22Rv1 (cell line): ENCODE results near the gene SMG7.

Experiments
- H3K27ac ChIP-seq: fragments of 450-650 bp; 2 replicates; pipeline ENCODE4 v1.5.1; 2017
- ZFX ChIP-seq: fragments of 450-650 bp; IDR thresholded peaks from 2 replicates; pipeline ENCODE4 v1.6.1; 2017; ENCODE audit warnings: antibody characterized with exemption, borderline replicate concordance
- TF ChIP-seq, protein P1 (sequence below): fragments of 450-650 bp; IDR thresholded peaks from 2 replicates; pipeline ENCODE4 v1.5.1; 2017; ENCODE audit warnings: mild to moderate bottlenecking

Gene SMG7

DNA sequence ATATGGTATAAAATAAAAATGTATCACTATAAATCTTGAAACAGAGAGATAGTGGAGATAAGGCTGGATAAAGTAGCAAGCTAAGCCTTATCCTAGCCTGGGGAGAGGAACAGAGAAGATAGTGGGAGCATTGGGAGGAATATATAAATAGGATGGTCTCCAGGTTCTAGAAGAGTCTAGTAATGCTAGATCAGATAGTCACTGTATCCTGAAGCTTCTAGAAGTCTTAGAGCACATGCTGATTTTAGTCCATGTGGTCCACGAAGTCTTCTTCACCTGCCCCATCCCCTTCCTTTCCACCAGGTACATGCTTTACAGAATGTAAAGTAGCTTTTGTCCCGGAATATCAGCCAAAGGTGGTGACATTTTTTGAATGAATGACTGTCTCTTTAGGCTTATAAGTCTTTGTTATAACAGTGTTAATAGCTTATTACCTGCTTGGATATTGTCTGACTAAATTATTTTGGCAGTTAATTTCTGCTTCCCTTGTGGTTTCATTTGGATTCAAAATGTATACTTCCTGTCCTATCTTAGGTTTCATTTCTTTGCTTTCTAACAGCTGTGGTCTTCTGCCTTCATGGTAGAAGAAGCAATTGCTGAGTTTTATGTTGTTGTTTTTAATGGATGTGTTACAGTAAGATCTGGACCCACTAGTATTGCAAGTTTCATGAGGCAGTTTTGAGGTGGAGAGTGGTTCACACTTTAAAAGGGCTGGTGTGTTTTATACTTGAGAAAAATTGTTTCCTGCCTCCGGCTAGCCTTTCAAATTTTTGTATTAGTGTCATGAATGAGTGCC lies 5.9 kb downstream of the SMG7 start:
- H3K27ac ChIP-seq: no peak overlapping the region
- TF ChIP-seq ZFX: no peak
- TF ChIP-seq, protein P1, sequence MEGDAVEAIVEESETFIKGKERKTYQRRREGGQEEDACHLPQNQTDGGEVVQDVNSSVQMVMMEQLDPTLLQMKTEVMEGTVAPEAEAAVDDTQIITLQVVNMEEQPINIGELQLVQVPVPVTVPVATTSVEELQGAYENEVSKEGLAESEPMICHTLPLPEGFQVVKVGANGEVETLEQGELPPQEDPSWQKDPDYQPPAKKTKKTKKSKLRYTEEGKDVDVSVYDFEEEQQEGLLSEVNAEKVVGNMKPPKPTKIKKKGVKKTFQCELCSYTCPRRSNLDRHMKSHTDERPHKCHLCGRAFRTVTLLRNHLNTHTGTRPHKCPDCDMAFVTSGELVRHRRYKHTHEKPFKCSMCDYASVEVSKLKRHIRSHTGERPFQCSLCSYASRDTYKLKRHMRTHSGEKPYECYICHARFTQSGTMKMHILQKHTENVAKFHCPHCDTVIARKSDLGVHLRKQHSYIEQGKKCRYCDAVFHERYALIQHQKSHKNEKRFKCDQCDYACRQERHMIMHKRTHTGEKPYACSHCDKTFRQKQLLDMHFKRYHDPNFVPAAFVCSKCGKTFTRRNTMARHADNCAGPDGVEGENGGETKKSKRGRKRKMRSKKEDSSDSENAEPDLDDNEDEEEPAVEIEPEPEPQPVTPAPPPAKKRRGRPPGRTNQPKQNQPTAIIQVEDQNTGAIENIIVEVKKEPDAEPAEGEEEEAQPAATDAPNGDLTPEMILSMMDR: no peak

GRCh38 chr1:183480971-183481441 lies 8.7 kb downstream of the SMG7 start:
- no peak for TF ChIP-seq ZFX
- TF ChIP-seq, protein P1: no peak
- H3K27ac ChIP-seq: no peak overlapping the region

DNA sequence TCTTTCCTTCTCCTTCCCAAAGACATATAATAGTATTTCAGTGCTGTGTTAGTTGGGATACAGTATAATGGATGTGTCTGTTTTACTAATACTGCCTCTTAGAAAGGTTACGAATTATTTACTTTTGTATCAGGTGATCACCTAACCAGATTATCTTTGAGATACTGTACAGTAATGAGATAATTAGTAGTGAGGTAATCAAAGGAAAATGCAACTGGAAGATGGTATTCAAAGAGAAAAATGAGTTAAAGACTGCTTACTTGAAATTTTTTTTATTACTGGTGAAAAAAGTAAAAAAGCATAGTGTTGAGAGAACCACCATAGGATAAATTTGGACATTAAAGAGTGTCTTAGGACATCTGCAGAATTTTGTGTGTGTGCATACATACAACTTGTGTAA lies 10.9 kb downstream of the SMG7 start:
- TF ChIP-seq ZFX: no peak
- TF ChIP-seq, protein P1: no peak
- 0 out of 2 replicates have a peak overlapping the region, but pooled peaks have one; percentile 8 for H3K27ac ChIP-seq

- TF ChIP-seq, protein P1: peak; percentile 16
- TF ChIP-seq ZFX: no peak
- H3K27ac ChIP-seq: no peak overlapping the region
Observed at GRCh38 chr1:183484254-183484653, 12.0 kb downstream of the SMG7 start.

GRCh38 chr1:183484851-183485250 lies 12.6 kb downstream of the SMG7 start:
- TF ChIP-seq ZFX: no peak
- TF ChIP-seq, protein P1: no peak
- no peak overlapping the region for H3K27ac ChIP-seq

GRCh38 chr1:183487674-183488442 lies 15.6 kb downstream of the SMG7 start:
- H3K27ac ChIP-seq: no peak overlapping the region
- TF ChIP-seq, protein P1: no peak
- no peak for TF ChIP-seq ZFX

DNA sequence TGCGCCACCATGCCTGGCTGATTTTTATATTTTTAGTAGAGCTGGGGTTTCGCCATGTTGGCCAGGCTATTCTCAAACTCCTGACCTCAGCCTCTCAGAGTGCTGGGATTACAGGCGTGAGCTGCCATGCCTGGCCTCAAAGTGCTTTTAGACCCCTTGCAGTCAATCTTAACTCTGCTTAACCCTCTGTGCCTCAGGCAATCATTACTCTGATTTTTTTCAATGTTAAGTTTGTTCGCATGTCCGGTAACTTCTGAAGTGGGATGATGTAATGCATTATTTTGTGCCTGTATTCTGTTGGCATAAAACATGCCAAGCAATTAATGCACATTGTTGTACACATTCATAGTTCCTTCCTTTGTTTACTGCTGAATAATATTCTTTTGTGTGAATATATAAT lies 18.6 kb downstream of the SMG7 start:
- no peak overlapping the region for H3K27ac ChIP-seq
- no peak for TF ChIP-seq ZFX
- TF ChIP-seq, protein P1: no peak
